ENCODE measurements around the gene DCP2.

Gene DCP2

GRCh38 chr5:112975721-112976431, 722 bp upstream of the DCP2 start:
- no peak for DNase-seq (ENCODE audit: extremely low read depth, low read depth)
- peak overlapping the region; percentile 76 for H3K4me3 ChIP-seq (replicated peaks; ENCODE audit: low read depth, low read length)
- TF ChIP-seq CTCF (IDR thresholded peaks at IDR 0.05; ENCODE audit: low read depth, low read length, missing control alignments), result no peak

GRCh38 chr5:112977440-112977861, 853 bp downstream of the DCP2 start:
- no peak for DNase-seq (ENCODE audit: extremely low read depth, low read depth)
- no peak for TF ChIP-seq CTCF (IDR thresholded peaks at IDR 0.05; ENCODE audit: low read depth, low read length, missing control alignments)
- peak overlapping the region; percentile 76 for H3K4me3 ChIP-seq (replicated peaks; ENCODE audit: low read depth, low read length)

GRCh38 chr5:112978836-112979235, 2.2 kb downstream of the DCP2 start:
- TF ChIP-seq CTCF (IDR thresholded peaks at IDR 0.05; ENCODE audit: low read depth, low read length, missing control alignments), result no peak
- DNase-seq (ENCODE audit: extremely low read depth, low read depth), result no peak
- peak overlapping the region; percentile 76; the same call in 1 of the 2 replicates for H3K4me3 ChIP-seq (replicated peaks; ENCODE audit: low read depth, low read length)

GRCh38 chr5:112979723-112980122, 3.1 kb downstream of the DCP2 start:
- H3K4me3 ChIP-seq (replicated peaks; ENCODE audit: low read depth, low read length), result no peak overlapping the region; the same call in 1 of the 2 replicates
- no peak for DNase-seq (ENCODE audit: extremely low read depth, low read depth)
- TF ChIP-seq CTCF (IDR thresholded peaks at IDR 0.05; ENCODE audit: low read depth, low read length, missing control alignments), result no peak

GRCh38 chr5:112983363-112983762, 6.8 kb downstream of the DCP2 start:
- H3K4me3 ChIP-seq (replicated peaks; ENCODE audit: low read depth, low read length), result no peak overlapping the region
- TF ChIP-seq CTCF (IDR thresholded peaks at IDR 0.05; ENCODE audit: low read depth, low read length, missing control alignments), result no peak
- DNase-seq (ENCODE audit: extremely low read depth, low read depth), result no peak

- no peak overlapping the region for H3K4me3 ChIP-seq (replicated peaks; ENCODE audit: low read depth, low read length)
- TF ChIP-seq CTCF (IDR thresholded peaks at IDR 0.05; ENCODE audit: low read depth, low read length, missing control alignments), result no peak
- DNase-seq (ENCODE audit: extremely low read depth, low read depth), result no peak
These were observed 9.6 kb downstream of the DCP2 start for GRCh38 chr5:112986224-112986623.

Measured in HFF-Myc (cell line).